HG02884 (cell line): ENCODE data around the gene F11R.
A peak's percentile ranks its signal among the peaks of the same experiment; 100 is the strongest.
"Not testable (repeated sequence)": the region's sequence is repeated elsewhere in the genome, so short reads cannot be mapped to it uniquely, and the experiment has no call there.

Experiments
- ATAC-seq: cut with Tn5 transposase; IDR thresholded peaks from one replicate; pipeline ENCODE4 v1.9.1; 2021; ENCODE audit warnings: mild to moderate bottlenecking, moderate library complexity; ENCODE audit not compliant: unreplicated experiment

F11R gene

DNA sequence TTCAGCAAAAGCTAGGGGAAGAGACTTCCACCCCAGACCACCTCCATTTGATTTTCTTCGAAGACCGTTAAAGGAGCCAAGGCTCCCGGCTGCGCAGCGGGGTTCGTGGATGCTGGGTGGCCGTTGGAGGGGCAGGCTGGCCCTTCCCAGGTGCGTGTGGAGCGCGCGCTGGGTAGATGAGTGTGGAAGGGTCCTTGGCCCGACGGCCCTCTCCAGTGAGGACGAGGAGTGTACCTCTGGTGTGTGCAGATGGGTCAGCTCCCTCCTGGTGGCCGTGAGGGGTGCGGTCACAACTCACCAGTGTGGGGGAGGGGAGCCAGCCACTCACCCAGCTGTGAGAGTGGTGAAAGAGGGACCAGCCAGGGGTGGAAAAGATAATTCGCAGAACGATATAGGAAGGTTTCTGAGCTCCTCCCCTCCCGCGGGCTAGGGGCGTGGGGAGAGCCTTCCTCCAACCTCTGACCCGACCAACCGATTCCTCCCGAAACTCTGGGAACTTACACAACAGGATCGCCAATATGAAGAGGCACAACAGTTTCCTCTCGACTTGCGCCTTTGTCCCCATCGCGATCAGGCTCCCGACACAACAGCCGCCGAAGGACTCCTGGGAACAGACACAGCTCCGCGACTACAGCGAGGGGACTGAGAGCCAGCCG lies at the start of gene F11R:
TSS of gene F11R (minus strand) at position 644 of the 656 bp plus-strand sequence. CDS start at position 565, 79 bp downstream.
- peak; percentile 24 for ATAC-seq

DNA sequence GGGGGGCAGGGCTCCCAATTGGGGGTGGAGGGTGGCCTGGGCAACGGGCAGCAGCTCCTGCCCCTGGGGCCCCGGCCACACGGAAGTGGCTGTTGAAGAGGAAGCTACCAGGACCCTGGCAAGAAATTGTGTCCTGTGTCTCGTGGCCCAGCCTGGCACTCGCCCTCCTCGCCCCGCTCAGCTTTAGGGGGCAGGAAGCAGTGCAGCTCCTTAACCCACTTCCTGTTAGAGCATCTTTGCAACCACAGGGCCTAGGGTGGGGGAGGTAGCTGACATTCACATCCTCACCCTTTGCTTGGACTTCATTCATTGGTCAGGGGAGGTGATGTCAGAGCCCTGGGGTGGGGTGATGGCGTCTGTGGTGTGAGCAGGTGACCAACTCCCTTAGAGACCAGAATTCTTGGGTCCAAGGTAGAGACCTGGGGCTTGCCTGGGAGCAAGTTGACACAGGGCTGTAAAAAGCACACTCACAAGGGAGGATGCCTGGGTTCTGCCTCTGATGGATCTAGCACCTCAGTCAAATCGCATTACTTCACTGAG lies 48.8 kb upstream of the F11R start, which contains the start of gene ARHGAP30:
TSS of gene ARHGAP30 (minus strand) at position 161 of the 540 bp plus-strand sequence. CDS start 267 bp downstream, outside the sequence.
- ATAC-seq = peak; percentile 85

DNA sequence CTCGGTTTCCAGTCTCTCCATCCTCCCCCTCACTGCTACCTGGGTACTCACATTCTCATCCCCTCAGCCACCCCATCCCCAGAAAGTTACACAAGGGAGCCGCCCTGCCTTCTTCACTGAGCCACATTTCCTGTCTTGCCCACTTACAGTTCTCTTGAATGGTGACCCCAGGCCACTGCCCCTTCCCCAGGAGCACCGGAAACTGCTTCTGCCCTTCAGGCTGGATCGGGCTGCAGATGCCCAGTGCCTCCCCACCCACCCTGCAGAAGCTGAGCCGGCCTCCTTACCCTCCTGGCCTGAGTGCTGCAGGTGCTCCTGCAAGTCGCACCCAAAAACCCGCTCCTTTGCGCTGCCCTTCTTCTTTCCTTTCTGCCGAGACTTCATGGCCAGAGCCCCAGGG lies 48.3 kb upstream of the F11R start:
- ATAC-seq = no peak

DNA sequence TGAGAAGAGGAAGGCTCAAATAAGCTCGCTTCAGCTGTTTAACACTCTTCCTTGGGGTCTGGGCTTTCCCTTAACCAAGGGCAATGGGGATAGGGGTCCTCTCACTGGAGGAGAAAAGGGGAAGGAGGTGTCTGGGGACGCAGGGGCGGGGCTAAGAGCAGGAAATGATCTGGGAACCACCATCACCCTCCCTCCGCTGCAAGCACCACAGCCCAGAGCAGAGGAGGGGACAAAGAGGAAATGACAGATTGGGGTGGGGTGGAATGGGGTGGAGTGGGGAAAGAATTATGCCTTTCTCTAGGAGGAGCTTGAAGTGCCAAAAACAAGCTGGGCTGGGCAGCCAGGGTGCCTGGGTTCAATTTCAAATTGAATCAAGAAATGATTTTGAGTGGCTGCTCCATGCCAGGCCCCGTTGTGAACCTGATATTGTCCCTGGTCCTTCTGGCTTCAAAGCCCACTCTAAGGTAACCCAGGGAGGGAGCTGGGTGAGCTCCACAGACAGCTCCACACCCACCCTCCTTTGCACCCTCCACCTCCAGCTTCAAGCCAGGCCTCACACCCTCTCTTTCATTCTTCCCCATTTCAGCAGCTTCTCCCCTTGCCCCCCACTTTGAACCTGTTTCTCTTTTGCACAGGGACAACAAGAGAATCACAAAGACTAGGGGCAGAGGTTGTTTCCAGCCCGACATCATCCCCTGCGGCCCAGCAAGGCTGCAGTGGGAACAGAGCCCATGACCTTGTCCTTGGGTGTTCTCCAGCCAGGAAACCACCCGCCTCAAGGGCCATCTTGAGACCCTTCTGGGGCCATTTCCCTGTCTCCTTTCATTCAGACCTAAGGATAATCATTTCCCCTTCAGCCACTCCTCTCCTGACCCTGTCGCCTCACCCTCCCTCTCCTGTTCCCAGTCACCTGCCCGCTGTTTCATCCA lies 47.6 kb upstream of the F11R start:
- ATAC-seq = no peak

DNA sequence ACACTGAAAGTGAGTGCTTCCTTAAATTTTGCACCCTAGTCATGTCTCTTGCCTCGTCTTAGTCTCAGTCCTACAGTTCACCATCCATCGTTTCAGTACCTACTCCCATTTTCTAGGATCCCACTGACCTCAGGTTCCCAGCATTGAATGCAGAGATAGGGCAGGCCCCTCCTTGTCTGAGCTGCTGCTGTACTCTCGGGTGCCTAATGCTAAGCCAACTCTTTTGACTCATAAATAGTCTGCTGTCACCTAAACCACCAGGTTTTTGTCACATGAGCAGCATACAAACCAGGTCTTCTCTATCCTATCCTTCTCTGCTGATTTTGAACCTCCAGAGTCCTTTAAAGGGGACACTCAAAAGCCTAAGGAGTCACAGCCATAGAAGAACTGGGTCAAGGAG lies 45.7 kb upstream of the F11R start:
- ATAC-seq = no peak

DNA sequence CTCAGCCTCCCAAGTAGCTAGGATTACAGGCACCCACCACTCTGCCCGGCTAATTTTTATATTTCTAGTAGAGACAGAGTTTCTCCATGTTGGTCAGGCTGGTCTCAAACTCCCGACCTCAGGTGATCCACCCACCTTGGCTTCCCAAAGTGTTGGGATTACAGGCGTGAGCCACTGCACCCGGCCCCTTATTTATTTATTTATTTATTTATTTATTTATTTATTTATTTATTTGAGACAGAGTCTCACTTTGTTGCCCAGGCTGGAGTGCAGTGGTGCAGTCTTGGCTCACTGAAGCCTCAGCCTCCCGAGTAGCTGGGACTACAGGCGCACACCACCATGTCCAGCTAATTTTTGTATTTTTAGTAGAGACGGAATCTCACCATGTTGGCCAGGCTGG lies 44.7 kb upstream of the F11R start:
- not testable (repeated sequence) for ATAC-seq

DNA sequence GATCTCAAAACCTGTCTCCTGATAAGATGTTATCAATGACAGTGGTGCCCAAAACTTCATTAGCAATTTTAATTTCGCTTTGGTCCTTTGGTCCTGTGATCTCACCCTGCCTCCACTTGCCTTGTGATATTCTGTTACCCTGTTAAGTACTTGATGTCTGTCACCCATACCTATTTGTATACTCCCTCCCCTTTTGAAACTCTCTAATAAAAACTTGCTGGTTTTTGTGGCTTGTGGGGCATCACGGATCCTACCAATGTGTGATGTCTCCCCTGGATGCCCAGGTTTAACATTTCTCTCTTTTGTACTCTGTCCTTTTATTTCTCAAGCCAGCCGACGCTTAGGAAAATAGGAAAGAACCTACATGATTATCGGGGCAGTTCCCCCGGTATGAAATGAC lies 43.0 kb upstream of the F11R start:
- not testable (repeated sequence) for ATAC-seq

DNA sequence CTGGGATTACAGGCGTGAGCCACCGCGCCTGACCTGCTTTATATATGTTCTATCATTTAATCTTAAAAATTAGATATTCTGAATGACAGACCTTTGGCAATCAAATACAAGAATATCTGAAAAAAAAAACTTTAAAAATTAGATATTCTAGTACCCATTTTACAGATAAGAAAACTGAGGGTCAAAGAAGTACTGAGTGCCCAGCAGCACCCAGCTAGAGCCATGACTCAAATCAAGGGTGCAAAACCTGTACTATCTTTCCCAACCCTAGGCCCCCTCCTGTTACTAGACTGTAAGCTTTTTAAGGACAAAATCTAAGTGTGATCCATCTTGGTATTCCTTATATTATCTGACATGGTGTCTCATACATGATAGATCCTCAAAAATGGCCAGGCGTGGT lies 40.5 kb upstream of the F11R start:
- ATAC-seq = no peak

DNA sequence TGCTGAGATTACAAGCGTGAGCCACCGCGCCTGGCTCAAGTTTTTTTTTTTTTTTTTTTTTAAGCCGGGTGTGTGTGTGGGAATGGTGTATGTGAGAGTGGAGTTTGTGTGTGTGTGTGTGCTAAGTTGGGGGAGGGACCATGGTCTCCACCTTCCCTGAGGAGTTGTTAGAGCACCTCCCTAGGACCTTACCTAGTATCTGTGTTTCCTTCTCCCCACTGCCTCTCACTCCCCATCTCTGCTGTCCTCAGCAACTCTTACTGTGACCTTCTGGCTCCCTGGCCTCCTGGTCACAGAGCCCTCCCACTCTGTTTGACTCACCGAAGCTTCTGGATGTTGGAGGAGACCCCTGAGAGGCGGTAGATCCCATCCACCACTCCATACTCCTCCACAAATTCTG lies 38.3 kb upstream of the F11R start:
- ATAC-seq = no peak

DNA sequence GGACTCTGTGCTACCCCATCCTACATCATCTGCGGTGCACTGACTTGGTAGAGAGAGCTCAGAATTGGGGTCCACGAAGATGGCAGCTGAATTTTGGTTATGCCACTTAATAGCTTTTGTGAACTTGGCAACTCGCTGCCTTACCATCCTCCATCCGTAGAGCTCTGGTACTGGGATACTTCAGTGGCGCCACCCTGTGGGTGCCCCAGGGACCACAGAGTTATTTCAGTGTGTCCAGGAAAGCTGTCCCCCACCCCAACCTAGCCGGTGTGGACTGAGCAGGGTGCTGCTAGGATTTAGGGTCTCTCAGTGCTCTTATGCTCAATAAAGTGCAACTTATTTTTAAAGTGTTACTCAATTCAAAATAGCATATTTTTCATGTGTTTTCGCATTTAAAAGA lies 33.9 kb upstream of the F11R start:
- no peak for ATAC-seq

DNA sequence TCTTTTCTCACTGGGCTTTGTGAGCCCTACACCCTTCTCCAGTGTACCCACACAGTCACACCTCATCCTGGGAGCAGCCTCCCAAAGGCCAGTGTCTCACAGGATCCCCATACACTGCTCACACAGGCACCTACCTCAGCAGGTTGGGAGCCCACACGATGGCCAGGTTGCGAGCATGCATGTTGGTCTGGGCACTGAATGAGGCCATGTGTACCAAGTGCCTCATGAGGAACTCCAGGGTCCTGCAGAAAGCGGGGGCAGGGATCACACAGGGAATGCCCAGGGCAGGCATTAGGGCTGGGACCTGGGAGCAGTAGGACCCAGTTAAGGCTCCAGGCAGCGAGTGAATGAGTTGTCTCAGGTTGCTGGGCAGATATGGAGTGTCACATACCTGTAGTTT lies 33.3 kb upstream of the F11R start:
- ATAC-seq = no peak

DNA sequence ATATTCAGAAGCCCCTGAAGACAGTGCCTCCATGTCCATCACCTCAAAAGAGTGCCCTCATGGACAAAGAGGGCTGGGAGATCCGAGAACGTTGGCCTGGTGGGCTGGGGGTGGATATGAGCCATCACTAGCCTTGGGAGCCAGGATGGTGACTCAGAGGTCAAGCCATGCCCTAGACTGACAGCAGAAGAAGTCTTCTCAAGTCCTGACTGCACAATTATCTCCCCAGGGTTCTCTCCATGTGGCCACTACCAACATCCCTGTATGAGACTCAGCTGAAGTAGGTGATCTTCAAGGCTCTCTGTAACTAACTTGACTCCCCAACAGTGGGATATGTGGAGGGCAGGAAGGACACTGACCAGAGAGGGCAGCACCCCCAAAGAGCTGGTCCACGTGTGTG lies 31.9 kb upstream of the F11R start:
- ATAC-seq = no peak

DNA sequence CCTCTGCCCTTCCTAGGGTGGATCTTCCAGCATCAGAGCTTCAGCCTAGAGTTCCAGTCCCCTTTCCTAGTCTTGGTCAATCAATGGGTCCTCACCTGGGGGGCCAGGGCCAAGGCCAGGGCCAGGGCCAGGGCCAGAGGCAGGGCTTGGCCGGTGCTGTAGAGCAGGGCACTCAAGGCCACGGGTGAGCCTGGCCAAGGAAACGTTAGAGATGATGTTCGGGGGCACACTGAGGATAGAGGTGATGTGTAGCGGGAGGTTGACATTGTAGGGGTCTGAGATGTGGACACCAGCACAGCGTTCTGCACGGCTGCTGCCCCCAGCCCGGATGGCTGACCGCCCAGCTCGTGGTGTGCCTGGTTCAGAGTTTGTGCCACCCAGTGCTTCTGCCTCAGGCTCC lies 30.3 kb upstream of the F11R start:
- no peak for ATAC-seq

DNA sequence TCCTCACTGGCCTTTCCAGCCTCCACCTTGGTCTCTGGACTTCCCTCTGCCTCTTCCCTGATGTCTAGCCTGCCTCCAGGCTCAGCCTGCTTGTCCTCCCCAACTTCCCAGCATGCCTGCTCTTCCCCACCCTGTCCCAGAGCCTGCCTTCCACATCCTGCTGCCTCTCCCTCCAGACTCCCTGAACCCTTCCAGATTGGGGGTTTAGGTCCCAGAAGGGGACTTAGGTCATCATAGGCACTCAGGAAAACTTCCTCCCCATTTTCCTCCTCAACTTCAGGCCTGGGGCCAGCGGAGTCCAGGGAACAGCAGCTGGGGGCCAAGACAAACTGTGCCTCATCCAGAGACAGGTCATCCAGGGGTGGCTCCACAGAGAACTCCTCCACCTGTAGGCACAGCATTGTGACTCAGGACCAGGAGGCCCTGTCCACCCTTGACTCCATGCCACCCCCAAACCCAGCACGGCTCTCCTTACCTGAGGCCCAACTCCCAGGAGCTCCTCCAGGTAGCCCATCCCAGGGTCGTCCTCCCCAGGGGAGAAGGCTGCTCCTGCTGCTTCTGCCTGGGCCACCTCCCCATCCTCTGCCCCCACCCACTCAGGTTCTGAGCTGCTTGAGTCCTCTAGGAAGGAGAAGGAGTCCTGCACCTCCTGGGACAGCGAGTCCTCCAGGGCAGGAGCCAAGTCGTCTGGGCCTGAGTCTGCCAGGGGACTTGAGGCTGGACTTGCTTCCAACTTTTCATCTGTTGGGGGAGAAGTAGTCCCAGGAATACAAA lies 28.2 kb upstream of the F11R start:
- ATAC-seq = no peak

DNA sequence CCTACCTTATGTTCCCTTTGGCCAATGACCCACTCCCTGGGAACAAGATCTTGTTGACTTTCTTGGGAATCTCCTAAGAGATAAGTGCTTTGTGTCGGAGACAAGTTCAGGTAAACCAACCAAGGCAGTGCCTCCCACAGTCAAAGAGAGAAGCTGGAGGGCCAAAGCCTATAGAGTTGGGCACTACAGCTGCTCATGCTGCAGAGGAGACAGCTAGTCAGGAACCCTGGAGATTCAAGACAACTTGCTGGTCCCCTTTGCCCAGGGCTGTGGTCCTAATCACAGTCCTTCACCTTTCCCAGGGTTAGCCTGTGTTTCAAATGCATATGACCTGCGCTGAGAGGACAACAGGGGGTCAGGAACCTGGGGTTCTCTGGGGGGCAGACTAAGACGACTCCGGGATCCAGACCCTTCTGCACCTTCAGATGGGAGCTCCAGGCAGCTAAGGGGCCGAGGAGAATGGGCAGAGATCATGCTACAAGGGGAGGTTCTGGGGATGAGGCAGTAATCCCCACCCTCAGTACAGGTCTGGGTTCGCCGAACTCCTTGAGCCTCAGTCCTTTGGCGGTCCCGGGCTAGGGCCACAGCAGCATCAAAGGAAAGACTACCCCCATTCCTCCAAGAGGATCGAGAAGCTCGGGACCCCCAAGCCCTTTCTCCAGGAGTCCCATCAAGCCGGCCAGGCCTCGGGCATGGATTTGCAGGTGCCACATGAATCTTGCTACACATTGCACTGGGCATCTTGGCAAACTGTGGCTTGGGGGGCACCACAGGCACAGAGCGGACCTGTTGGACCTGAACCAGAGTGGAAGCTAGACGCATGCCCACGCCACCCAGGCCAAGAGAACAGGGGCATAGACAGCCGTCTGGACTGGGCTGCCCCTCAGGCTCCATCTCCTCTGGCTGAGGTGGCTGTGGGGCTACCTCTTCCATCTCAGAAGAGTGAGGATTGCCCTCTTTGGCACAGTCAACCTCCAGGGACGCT lies 26.8 kb upstream of the F11R start:
- no peak for ATAC-seq

DNA sequence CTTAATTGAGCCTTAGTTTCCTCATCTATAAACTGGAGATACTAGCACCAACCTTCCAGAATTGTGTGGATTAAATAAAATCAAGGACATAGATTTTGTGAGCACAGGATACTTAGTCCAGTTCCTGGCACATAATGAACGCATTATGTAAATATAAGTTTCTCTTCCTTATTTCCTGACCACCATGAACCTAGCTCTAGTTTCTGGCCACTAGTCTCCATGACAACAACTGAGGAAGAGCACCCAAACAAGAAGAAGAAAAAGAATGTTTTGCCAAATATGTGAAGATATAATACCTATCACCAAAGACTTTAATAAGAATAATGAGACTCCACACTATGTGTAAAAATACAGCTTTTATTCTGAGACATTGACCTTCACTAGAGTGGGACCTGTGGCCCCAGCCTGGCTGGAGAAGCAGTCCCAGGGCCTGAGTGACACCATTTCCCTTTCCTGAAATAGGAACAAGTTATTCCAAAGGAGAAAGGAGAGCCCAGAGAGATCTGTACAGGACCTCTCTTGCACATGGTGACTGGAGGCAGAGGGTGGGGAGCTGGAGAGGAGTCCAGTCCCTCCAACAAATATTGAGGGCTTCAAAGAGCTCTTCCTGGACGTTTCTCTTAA lies 25.8 kb upstream of the F11R start:
- no peak for ATAC-seq

DNA sequence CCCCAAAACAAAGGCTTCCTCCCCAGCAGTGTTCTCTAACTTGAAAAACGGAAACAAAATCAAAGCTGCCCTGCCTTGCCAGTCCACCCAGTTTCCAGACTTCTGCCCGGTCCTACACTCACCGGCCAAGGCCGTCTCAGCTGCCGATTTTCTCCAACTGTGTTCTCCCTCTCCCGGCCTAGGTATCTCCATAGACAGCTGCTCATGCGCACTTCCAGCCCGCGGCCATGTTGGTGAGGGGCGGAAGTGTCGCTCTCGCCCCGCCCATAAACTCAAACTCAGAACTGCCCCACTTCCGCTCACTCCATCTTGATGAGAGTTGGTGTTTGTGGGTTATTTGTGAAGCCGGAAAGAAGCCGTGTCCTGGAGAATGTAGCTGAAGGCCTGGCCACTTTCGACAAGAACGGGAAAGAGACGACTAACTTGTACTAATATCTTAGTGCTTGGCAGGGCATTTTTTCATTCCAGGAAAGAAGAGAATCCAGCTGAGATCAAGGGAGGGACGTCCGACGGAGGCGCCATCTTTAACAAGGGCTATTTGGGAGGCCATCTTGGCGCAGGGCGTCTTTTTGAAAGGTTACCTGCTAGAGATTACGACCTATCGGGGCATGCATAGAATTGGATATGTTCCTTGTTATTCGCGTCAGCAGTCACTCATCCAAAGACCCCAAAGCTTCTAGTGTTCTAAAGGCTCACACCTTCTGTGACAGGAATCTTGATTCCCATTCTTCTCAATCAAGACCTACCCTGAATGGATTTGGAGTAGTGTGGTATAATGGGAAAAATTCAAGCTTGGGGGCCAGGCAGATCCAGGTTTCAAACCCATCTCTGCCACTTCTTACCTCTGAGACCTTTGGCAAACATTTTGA lies 25.0 kb upstream of the F11R start, which contains the start of gene USF1:
TSS of gene USF1 (minus strand) at position 242 of the 869 bp plus-strand sequence. CDS start 2,702 bp downstream, outside the sequence.
- peak; percentile 64 for ATAC-seq
